ENCODE results near the gene SNAPC2. TPM values are rescaled to one million over a fixed set of nuclear protein-coding genes. Genes with fewer than 3 reads are reported as not detected.
A peak's percentile ranks its signal among the peaks of the same experiment; 100 is the strongest.

The SNAPC2 gene
- total and polyA plus RNA-seq, 2 of the 13 experiments (the other 11 are each of a cell fraction or from before 2014, with no cell fraction given) = 10.2 to 12.7 TPM

DNA sequence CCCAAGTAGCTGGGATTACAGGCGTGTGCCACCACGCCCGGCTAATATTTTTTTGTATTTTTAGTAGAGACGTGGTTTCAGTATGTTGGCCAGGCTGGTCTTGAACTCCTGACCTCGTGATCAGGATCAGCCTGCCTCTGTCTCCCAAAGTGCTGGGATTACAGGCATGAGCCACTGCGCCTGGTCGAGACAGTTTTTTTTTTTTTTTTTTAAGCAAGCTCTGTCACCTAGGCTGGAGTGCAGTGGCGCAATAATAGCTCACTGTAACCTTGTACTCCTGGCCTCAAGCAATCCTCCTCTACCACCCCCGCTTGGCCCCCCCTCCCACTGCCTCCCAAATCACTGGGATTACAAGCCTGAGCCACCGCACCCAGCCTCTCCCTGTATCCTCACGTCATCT lies 22.8 kb upstream of the SNAPC2 start (continued):
- no peak for TF ChIP-seq GLI4 (CRISPR knock-in tag; IDR thresholded peaks at IDR 0.05; ENCODE audit: borderline replicate concordance)
- no peak for TF ChIP-seq CCDC6 (CRISPR knock-in tag; IDR thresholded peaks at IDR 0.05)
- no peak for TF ChIP-seq YEATS4 (CRISPR knock-in tag; IDR thresholded peaks at IDR 0.05; ENCODE audit: borderline replicate concordance)
- TF ChIP-seq, protein P1, sequence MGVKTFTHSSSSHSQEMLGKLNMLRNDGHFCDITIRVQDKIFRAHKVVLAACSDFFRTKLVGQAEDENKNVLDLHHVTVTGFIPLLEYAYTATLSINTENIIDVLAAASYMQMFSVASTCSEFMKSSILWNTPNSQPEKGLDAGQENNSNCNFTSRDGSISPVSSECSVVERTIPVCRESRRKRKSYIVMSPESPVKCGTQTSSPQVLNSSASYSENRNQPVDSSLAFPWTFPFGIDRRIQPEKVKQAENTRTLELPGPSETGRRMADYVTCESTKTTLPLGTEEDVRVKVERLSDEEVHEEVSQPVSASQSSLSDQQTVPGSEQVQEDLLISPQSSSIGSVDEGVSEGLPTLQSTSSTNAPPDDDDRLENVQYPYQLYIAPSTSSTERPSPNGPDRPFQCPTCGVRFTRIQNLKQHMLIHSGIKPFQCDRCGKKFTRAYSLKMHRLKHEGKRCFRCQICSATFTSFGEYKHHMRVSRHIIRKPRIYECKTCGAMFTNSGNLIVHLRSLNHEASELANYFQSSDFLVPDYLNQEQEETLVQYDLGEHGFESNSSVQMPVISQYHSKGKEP (CRISPR knock-in tag; IDR thresholded peaks at IDR 0.05) = no peak
- no peak for TF ChIP-seq ZNF720 (CRISPR knock-in tag; IDR thresholded peaks at IDR 0.05)
- no peak for TF ChIP-seq MIXL1 (CRISPR knock-in tag; IDR thresholded peaks at IDR 0.05)
- TF ChIP-seq, protein P2, sequence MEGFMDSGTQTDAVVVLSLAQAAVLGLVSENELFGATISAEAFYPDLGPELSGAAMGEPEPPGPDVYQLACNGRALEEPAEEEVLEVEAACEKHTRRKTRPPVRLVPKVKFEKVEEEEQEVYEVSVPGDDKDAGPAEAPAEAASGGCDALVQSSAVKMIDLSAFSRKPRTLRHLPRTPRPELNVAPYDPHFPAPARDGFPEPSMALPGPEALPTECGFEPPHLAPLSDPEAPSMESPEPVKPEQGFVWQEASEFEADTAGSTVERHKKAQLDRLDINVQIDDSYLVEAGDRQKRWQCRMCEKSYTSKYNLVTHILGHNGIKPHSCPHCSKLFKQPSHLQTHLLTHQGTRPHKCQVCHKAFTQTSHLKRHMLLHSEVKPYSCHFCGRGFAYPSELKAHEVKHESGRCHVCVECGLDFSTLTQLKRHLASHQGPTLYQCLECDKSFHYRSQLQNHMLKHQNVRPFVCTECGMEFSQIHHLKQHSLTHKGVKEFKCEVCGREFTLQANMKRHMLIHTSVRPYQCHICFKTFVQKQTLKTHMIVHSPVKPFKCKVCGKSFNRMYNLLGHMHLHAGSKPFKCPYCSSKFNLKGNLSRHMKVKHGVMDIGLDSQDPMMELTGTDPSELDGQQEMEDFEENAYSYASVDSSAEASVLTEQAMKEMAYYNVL (CRISPR knock-in tag; IDR thresholded peaks at IDR 0.05; ENCODE audit: borderline replicate concordance) = no peak; the same call in 1 of the 2 replicates
- TF ChIP-seq, protein P3, sequence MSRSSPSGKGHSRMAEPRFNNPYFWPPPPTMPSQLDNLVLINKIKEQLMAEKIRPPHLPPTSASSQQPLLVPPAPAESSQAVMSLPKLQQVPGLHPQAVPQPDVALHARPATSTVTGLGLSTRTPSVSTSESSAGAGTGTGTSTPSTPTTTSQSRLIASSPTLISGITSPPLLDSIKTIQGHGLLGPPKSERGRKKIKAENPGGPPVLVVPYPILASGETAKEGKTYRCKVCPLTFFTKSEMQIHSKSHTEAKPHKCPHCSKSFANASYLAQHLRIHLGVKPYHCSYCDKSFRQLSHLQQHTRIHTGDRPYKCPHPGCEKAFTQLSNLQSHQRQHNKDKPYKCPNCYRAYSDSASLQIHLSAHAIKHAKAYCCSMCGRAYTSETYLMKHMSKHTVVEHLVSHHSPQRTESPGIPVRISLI (CRISPR knock-in tag; IDR thresholded peaks at IDR 0.05; ENCODE audit: borderline replicate concordance) = peak; percentile 99
- TF ChIP-seq ZNF496 (CRISPR knock-in tag; IDR thresholded peaks at IDR 0.05; ENCODE audit: insufficient replicate concordance) = no peak
- TF ChIP-seq ZNF12 (CRISPR knock-in tag; IDR thresholded peaks at IDR 0.05) = no peak
- no peak; the same call in 1 of the 2 replicates for TF ChIP-seq ZBTB3 (CRISPR knock-in tag; IDR thresholded peaks at IDR 0.05; ENCODE audit: borderline replicate concordance, low read depth)
- TF ChIP-seq, protein P4, sequence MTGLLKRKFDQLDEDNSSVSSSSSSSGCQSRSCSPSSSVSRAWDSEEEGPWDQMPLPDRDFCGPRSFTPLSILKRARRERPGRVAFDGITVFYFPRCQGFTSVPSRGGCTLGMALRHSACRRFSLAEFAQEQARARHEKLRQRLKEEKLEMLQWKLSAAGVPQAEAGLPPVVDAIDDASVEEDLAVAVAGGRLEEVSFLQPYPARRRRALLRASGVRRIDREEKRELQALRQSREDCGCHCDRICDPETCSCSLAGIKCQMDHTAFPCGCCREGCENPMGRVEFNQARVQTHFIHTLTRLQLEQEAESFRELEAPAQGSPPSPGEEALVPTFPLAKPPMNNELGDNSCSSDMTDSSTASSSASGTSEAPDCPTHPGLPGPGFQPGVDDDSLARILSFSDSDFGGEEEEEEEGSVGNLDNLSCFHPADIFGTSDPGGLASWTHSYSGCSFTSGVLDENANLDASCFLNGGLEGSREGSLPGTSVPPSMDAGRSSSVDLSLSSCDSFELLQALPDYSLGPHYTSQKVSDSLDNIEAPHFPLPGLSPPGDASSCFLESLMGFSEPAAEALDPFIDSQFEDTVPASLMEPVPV (CRISPR knock-in tag; IDR thresholded peaks at IDR 0.05) = no peak
- TF ChIP-seq POGZ (CRISPR knock-in tag; IDR thresholded peaks at IDR 0.05) = 0 out of 2 replicates have a peak, but pooled peaks have one; percentile 30
- no peak for TF ChIP-seq SMC3 (IDR thresholded peaks at IDR 0.05; ENCODE audit: low read length)
- no peak for TF ChIP-seq HNRNPUL1 (IDR thresholded peaks at IDR 0.05; ENCODE audit: low read depth, low read length)
- TF ChIP-seq FOXJ3 (CRISPR knock-in tag; IDR thresholded peaks at IDR 0.05; ENCODE audit: borderline replicate concordance) = peak; percentile 28; the same call in 1 of the 2 replicates
- TF ChIP-seq, protein P5, sequence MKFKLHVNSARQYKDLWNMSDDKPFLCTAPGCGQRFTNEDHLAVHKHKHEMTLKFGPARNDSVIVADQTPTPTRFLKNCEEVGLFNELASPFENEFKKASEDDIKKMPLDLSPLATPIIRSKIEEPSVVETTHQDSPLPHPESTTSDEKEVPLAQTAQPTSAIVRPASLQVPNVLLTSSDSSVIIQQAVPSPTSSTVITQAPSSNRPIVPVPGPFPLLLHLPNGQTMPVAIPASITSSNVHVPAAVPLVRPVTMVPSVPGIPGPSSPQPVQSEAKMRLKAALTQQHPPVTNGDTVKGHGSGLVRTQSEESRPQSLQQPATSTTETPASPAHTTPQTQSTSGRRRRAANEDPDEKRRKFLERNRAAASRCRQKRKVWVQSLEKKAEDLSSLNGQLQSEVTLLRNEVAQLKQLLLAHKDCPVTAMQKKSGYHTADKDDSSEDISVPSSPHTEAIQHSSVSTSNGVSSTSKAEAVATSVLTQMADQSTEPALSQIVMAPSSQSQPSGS (CRISPR knock-in tag; IDR thresholded peaks at IDR 0.05) = peak; percentile 33; the same call in 1 of the 2 replicates
- TF ChIP-seq KLF13 (CRISPR knock-in tag; IDR thresholded peaks at IDR 0.05) = no peak
- TF ChIP-seq, protein P6, sequence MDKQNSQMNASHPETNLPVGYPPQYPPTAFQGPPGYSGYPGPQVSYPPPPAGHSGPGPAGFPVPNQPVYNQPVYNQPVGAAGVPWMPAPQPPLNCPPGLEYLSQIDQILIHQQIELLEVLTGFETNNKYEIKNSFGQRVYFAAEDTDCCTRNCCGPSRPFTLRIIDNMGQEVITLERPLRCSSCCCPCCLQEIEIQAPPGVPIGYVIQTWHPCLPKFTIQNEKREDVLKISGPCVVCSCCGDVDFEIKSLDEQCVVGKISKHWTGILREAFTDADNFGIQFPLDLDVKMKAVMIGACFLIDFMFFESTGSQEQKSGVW (CRISPR knock-in tag; IDR thresholded peaks at IDR 0.05; ENCODE audit: borderline replicate concordance) = no peak
- TF ChIP-seq NFRKB (IDR thresholded peaks at IDR 0.05) = no peak
- TF ChIP-seq KLF16 (CRISPR knock-in tag; IDR thresholded peaks at IDR 0.05) = no peak
- TF ChIP-seq ZSCAN22 (CRISPR knock-in tag; IDR thresholded peaks at IDR 0.05) = no peak
- peak; percentile 31 for TF ChIP-seq CBX1 (IDR thresholded peaks at IDR 0.05; ENCODE audit: low read depth)
